UCSD-AML1 (cell line): ENCODE data around the gene ASCC3.
"Not testable (repeated sequence)": the region's sequence is repeated elsewhere in the genome, so short reads cannot be mapped to it uniquely, and the experiment has no call there.

Experiments used
- DNase-seq: peaks from one replicate; lab custom pipeline; 2025; ENCODE audit not compliant: unreplicated experiment; lab: John Stamatoyannopoulos, UW

Gene ASCC3

DNA sequence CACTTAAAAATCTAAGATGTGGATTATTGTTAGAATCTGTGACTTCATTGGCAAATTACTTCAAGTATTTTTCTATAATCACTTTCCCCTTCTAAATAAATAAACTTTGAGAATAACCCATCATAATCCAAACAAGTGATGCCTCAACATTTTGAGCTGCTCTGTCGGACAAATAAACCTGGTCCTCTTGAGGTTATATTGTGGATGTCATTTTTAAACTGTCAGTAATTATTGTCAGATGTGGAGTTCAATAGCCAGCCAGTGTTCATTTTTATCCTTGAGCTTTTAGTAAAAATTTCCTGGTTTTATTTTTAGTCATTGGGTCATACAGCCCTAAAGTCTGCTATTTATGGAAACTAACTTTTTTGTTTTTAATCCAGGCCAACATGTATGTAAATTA lies 9.5 kb upstream of the ASCC3 start:
- DNase-seq, result not testable (repeated sequence)

DNA sequence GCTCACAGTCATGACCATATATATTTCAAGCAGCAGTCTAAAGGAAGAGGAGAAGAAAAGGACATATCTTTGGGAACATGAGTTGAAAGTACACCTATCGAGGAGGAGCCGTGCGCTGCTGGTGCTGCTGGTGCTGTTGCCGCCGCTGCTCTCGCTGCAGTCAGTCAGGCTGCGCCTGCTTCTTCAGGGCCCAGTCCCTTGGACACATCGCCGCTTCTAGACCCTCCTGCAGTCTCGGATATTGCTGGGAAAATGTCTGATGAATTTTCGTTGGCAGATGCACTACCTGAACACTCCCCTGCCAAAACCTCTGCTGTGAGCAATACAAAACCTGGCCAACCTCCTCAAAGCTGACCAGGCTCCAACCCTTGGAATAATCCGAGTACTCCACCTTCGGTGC lies 8.2 kb upstream of the ASCC3 start:
- no peak for DNase-seq

DNA sequence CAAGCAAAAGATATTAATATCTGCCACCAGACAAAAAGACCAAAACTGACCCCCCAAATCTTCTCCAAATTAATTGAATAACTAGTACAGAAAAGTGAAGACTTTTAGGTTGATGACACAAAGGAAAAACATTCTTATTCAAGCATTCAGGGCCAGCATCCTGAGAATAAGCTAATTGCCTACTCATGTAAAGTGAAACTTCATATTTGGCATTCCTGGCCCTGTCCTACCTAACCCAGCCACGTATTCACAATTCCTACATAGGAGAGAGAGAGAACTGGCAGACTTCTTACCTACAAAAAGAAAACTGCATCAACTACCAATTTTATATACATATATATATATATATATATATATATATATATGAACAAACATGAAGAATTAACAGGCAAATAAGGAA lies 4.9 kb upstream of the ASCC3 start:
- no peak for DNase-seq

DNA sequence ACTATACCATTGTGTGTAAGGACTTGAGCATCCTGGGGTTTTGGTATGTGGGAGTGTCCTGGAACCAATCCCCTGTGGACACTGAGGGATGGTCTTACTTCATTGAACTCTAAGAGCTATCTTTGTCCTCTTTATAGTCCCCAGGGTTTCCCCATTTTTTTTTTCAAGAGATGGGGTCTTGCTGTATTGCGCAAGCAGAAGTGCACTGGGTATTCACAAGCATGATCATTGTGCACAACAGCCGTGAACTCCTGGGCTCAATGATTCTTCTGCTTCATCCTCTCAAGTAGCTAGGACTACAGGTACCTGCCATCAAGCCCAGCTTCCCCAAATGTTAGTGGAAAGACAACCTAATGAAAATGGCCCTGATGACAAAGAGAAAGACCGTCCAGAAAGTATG lies 2.2 kb upstream of the ASCC3 start:
- no peak for DNase-seq

DNA sequence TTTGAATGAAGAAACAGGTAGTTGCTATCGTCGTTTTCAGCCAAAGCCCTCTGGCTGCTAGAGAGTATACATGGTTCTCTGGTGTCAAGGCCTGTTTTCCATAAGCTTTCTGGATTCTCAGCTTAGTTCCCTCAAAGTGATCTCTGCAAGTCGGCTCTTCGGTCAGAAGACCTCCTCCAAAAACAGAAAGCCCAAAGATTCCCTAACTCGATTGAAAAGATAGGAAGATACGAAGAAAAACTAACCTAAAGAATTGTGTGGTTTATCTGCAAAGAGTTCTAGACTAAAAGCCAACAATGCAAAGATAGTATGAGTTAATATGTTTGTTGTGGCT lies 545 bp upstream of the ASCC3 start:
- no peak for DNase-seq

DNA sequence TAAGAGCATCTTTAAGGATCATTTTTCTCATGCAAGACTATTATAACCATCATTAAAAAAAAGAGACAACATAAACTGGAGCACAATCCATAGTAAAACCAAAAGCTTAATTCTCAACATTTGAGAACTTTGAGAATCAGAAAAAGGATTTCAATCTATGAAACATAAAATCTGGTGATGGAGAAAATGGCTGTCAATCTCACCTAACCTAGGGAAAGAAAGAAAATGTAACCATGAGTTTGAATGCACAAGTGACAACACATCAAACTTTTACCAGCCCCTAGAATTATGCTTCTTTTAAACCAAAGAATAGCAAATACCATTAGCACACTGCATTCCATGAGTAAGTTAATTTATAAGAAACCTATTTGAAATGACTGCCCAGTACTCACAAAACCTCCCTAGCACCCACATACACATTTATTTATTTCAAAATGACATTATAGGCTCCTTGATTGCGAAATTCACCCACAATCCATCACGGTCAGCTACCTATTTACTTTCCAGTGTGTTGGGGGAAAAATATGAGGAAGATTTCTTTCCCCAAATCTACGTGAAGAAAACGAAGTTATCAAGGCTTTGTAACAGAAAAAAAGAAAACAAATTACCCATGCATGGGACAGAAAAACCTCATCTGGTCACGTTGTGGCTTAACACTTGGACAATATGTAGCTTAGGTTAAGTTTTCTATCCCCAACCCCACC lies 828 bp downstream of the ASCC3 start:
- DNase-seq, result no peak

DNA sequence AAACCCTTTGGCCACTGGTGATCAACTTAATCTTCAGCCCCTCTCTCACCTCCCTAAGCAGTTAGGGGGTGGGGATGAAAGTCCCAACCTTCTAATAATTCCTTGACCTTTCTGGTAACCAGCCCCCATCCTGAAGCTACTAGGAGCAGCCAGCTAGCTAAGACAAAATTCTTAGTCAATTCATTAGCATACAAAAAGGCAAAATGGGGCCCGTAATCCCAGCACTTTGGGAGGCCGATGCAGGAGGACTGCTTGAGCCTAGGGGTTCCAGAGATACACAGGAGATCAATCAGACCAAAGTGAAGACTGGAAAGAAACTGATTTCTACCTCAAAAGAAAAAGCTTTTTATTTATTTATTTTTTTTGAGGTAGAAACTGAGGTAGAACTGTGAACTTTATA lies 1.8 kb downstream of the ASCC3 start:
- DNase-seq, result no peak

DNA sequence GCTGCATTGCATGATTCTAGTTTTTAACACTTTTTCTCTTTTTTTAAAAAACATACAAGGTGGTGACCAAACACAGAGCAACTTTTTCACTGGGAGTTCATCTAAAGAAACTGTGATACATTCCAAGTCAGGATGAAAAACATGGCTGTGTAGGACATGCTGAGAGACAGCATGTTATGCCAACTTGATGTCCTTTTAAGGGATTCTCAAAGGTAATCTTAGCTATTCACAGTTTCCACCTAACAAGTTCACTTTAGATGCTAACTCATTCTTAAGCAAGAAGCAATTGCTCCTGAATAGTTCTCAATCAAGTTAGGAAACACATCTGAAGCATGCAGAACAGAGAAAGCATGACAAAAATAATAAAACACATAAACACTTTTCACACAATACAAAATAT lies 3.3 kb downstream of the ASCC3 start:
- DNase-seq, result no peak

DNA sequence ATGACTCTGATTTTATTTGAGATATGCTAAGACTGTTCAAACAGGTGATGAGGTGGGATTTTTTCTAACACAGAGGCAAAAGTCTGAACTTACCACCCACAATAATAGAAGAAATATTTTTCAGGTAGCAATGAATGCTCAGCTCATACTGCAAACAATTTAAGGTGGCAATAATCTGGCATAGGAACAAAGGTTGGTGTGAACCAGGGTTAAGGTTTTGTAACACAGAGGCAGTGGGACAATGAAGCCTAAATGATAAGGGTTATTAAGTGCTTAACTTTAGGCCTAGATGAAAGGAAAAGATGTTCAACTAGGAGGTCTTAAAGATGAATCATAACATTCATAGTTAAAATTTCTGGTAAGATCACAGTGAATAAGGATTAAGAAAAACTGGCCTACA lies 4.9 kb downstream of the ASCC3 start:
- no peak for DNase-seq

DNA sequence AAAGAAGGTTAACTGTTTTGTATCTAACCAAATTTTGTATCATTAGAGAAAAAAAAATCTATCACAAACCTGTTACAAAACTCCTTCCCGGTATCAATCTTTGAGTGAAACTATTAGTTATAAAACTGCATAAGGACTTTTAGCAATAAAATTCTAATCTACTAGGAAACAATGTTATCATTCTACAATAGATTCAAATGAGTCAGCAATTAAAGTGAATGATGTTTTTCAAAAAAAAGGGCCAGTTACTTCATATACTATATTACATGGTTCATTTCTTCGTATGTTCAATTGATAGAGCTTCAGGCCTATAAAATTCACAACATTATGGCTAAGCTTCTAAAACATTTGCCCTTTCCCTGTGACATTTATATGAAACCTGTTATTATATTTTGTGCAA lies 15.6 kb downstream of the ASCC3 start:
- no peak for DNase-seq

DNA sequence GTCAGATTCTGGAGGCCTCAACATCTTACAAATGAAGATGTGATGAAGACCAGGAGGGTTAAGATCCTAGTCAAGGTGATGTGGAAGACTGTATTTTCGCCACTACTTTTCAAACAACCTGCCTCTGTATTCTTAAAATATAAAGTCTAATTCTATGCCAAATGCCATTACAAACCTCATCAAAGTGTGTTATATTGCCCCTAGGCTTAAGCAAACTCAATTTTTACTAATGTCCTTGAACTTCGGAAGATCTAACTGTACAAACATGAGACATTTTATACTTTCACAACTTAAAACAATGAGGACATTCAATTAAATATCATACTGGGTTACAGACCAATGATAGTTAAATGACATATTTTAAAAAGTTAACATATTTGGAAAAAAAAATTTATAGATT lies 19.1 kb downstream of the ASCC3 start:
- no peak for DNase-seq

DNA sequence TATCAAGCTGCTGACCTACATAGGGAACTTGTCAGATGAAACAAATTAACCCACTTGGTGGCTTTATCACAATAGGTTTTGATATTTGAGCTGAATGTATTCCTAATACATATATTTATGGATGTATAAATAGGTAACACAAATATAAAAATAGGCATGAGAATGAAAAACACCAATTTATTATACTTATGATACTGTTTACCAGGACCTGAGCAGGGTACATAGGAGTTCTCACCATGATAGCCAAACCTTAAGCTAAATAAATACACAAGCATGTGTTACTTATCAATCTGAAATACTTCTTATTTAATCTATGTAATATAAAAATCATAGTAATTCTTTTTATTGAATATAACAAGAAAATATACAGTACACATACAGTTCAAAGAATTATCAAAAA lies 25.0 kb downstream of the ASCC3 start:
- DNase-seq, result no peak

DNA sequence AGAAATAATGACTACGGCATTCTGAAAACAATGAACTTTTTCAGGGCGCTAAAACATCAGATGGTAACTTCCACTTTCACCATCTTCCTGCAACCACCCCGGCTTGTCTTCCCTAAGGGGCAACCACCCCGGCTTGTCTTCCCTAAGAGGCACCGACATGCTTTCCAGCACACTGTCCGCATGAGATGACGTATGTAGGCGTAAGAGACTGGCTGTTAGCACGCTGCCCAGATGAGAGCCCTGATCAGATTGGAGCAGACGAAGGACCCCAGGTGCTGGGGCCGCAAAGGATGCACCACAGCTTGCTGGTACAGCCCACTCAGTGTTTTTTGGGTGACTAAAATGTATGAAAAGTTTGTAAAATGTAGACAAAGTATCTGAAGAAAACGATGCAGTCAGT lies 29.3 kb downstream of the ASCC3 start:
- no peak for DNase-seq

DNA sequence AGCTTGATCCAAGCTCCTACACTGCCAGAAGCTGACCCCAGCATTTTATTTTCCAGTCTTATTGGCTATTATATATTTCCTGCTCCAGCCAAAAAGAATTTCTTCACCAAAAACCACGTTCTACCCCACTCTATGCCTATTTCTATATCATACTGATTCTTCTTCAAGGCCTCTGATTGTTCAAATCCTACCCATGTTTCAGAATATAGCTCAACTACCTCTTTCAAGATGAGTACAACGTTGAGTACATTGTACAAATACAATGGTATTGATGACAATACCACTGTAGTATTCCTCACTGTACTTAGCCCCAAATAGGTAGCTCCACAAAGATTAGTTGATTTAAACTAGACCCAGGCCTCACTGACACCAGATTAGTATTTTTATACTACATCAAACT lies 31.0 kb downstream of the ASCC3 start:
- DNase-seq, result no peak

DNA sequence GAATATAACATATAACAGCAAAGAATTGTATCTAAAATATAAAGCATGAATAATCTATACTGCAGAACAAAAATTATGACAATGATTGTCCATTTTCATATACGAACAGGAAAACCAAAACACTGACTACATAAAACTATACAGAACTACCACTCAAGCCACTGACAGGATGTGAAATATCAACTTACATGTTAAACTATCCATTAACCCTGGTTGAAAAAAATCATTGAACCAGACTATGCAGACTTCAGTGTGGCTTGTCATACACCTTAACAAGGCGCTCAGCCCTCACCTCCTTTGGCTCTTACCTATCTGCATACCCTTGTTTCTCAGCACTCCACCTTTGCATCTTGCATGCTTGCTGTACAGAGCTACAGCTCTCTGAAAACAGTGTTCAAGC lies 34.9 kb downstream of the ASCC3 start:
- no peak for DNase-seq

DNA sequence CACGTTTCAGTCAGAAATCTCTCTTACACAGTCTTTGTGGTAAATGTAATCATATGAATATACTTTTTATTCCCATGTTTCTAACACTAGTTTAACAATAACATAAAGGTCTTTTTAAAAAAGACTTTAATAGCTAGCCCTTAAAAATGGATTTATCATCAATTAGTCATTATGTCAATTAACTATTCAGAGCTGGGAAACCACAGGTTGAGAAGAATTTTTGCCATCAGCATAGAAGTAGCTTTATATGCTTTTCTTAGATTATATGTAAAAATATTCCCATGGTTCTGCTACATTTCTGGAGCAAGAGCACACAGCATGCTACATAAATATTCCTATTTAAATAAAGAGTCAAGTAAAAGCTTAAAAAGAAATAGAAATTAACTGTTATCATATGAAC lies 35.5 kb downstream of the ASCC3 start:
- no peak for DNase-seq

DNA sequence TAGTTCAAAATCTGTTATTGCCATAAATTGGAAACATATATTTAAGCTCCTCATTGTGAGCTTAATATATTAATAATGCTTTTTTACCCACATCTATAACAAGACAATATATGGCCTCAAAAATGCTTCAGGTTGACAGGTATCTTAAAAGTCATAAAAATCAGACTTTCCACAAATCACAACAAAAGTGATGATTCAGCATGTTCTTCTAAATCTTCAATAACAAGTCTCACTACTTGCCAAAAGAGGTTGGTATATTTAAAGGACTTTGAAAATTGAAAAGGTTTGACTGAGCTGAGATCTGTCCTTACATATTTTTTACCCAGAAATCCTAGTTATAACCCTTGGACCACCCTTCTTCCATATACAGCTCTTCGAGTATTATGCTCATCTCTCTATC lies 41.7 kb downstream of the ASCC3 start:
- DNase-seq, result no peak

DNA sequence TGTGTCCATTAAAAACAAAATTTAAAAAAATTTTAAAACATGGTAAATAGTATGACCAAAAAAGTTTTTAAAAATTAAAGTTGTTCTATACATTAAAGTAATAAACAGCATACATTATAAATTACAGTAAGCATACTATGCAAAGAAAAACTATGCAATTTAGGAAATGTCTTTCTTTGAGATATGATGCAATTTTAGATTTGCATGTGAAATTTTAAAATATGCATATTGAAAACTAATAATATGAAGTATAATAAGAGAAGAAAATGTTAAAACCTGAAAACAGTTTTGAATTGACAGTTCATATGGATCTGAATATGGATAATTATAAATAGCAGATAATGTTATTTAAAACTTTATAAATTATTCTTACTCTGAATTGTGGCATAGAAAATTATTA lies 43.1 kb downstream of the ASCC3 start:
- DNase-seq, result no peak

DNA sequence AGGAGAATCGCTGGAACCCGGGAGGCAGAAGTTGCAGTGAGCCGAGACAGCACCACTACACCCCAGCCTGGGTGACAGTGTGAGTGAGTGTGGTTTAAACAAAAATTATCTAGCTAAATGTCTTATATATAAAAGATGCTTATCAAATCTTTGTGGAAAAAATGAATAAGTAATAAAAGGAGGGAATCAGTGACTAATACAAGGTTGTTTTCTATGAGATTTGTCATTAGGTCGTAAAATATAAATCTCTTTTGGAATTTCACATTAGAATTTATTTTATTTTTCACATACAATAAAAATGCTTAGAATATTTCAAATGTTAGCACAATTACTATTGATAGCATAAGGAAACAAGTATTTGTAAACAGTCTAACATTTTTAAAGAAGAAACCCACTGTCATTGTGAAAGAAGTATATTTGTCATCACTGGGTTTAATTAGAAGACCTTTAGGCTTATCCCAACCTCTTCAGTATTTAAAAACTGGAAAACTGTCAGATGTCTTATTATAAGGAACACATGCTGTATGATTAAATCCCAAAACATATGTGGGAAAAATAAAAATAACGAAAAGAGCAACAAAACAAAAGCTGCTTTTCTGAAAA lies 47.1 kb downstream of the ASCC3 start:
- no peak for DNase-seq

DNA sequence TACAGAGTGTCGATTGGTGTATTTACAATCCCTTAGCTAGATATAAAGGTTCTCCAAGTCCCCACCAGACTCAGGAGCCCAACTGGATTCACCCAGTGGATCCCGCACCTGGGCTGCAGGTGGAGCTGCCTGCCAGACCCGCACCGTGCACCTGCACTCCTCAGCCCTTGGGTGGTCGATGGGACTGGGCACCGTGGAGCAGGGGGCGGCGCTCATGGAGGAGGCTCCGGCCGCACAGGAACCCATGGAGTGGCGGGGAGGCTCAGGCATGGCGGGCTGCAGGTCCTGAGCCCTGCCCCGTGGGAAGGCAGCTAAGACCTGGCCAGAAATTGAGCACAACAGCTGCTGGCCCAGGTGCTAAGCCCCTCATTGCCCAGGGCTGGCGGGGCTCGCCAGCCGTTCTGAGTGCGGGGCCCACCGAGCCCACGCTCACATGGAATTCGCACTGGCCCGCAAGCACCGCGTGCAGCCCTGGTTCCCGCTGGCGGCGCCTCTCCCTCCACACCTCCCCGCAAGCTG lies 52.0 kb downstream of the ASCC3 start:
- not testable (repeated sequence) for DNase-seq

DNA sequence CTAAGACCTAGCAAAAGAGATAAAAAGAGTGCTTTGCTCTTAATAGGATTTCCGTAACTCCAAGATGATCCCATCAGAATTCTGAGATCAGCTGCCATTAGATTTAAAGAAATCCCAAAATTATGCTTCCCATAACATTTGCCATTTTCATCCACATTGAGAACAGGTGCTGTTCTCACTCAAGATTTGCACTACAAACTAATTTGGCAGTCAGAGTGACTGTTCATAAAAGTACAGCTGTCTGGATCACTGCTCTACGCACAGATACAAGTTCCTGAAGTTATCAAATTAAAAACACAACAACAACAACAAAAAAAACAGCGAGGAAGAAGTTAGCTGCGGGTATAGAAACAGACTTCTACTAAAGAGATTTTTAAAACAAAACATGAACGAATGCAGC lies 58.1 kb downstream of the ASCC3 start:
- DNase-seq, result no peak

DNA sequence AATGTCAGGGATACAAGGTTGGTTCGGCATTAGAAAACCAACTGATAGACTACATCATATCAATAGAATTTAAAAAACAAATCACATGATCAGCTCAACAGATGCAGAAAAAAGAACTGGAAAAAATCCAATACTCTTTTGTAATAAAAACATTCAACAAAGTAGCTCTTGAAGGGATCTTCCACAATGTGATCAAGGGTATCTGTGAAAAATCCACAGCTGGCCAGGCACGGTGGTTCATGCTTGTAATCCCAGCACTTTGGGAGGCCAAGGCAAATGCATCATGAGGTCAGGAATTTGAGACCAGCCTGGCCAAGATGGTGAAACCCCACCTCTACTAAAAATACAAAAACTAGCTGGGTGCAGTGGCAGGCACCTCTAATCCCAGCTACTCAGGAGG lies 63.1 kb downstream of the ASCC3 start:
- DNase-seq, result no peak

DNA sequence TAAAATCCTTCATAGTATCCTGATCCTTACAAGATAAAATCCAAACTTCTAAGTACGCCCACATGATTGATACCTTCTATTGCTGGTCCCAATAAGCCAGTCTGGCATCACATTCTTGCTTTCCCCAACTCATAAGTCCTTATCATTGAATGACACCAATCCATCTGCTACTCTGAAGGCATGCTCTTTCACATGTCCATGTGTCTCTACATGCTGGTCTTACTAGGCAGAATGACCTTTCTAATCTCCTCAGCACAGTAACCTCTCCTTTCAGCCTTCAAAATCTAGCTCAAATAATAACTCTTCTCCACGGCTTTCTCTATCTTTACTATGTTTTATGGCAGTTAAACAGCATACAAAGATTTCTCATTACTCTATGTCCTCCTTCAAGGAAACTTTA lies 71.1 kb downstream of the ASCC3 start:
- DNase-seq, result no peak
